CD4-positive, alpha-beta T cell treated with Interleukin-17A for 4 hours (primary cell): Measurements from ENCODE around the gene TTC28.
"Not testable (repeated sequence)": the region's sequence is repeated elsewhere in the genome, so short reads cannot be mapped to it uniquely, and the experiment has no call there.

Experiments
- DNase-seq: peaks from one replicate; pipeline ENCODE4 v3.0.0-alpha.2; 2020; ENCODE audit warnings: mixed read lengths

TTC28 gene

DNA sequence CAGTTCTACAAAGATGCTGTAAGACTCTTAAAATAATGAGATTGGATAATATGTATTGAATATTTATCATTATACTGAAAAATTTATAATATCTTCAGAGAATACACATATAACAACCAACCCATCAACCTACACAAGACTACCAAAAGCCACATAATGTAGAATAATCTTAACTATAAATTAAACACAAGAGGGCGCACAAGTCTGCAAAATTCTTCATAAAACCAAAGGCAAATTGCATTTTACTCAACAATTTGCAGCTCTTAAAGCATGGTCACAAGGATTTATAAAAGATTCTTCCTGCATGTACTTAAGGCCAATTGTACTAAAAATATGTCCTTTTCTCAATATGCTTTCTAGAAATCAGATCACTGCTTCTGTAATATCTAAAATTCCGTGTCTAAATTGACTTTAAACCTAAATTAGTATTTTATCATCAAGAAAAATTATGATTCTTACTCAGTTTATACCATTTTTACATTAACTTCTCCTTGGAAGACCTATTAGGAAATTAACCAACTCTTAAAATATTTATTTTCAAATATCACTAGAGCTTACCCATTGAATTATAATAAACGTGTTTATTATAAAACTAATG, 79.0 kb downstream of the TTC28 start:
- DNase-seq: peak; percentile 21

DNA sequence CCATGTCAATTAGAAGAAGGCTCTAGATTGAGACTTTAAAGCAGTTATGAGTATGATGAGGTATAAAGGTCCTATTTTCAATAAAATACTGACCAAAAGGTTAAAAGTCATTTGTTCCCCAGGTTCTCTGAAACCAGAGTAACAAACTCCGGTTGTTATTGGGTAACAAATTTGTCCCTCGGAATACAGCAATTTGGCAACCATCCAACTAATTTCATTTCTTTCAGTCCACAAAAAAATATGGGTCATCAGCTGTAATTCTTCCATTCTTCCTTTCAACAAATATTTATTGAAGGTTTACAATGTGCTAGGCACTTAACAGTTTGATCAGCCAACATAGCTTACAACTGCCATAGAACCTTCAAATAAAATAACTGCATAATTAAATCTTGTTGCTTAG, 79.9 kb downstream of the TTC28 start:
- no peak for DNase-seq

DNA sequence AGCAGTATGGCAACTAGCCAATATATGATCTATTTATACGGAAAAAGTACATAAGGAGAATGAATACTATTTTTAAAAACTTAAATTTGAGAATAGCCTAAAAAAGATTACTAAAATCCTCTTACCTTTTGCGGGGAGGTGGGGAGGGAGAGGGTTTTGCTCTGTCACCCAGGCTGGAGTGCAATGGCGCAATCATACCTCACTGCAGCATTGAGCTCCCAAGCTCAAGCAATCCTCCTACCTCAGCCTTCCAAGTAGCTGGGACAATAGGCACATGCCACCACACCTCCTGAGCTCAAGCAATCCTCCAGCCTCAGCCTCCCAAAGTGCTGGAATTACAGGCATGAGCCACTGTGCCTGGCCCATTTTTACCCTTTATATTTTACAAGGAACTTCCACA, 82.0 kb downstream of the TTC28 start:
- no peak for DNase-seq

DNA sequence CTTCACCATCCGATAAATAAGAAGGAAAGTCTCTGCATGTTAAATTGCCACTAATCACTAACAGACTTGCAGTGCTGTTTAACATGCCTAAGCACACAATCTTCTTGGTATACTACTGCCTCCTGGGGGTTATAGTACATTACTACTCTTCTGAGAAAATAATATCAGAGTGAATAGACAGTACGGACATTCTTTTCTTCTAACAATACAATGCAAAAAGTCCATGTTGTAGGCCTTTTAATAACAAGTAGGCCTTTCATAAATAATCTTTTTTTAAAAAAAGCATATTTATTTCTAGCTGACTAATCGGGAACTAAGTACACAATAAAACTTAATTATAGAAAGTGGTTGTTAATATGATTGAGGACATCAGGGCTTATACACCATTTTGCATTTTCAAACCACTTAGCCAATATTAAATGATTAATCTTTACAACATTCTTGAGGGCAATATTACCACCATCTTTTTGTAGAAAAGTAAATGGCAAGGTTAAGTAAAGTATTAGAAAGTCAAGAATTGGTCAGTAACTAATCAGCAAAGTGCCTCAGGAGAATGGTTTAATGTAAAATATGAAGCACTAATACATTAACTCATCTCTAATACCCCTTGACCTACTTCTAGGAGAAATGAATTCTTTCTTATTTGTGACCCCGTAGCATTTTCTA, 84.7 kb downstream of the TTC28 start:
- DNase-seq: no peak

DNA sequence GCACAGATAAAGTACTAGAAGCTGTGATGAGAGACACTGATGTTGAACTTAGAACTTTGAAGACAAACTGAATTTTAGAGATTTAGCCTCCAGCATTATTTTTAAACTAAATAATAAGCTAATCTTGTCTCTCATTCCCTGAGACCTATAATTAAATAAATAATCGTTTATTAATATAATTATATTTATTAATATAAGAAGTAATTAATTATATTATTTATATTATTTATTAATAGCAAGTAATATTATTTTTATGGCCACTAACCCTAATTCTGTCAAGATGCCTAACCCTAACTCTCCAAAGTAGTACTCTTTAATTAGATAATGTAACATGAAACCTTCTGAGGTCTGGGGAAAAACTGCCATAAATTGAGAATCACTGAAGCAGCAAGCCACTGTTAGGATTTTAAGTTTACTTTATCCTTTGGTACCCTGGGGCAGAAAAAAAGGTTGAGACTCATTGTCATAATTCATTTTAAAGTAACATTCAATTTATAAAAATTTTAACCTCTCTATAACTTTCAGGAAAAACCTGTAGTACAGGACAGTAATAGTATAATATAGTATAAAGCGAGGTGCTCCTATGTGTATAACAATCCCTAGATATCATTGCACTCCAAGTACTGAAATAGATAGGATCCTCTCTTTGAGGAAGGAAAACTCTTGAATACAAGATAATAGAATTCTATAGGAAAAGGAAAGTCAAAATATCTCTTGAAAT, 85.4 kb downstream of the TTC28 start:
- no peak for DNase-seq

DNA sequence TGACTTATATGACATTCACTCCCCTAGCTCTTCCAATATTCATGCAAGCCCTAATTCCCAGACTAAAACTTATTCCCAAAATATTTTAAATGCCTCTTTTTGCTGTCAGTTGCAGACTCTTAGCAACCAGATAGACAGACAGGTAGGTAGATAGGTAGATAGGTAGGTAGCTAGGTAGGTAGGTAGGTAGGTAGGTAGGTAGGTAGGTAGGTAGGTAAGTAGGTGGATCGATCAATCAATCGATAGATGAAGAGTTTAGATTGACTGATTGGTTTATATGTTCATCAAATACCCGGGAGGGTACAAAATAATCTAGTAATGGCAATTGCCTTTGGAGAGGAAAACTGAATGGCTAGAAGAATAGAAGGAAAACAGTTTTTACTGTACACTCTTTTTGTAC, 86.3 kb downstream of the TTC28 start:
- DNase-seq: no peak

DNA sequence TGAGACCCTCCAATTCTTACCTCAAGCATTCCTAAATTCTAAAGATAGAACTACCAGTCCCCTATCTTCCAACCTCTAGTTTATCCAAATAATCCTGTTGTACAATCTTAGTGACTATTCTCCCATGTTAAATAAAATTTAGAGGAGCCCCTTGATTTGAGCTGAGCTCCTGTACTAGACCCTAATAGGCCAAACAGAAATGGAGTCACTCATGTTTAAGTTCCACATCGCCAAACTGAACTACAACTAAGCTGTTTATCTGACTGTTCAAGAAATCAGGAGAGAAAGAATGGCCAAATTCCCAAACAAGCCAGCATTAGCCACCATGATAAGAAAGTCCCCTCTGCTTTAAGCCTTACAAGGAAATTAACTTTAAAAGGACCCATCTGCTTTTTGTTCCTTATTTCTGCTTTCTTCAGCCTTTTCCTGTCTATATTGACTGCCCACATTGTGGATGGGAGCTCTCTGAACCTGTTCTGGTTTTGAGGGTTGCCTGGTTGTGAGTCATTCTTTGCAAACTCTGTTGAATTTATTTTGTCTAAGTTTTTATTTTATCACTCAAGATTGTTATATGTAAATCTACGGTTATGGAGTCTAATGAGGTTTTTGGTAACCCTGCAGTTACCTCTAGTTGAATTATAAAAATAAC, 90.4 kb downstream of the TTC28 start:
- no peak for DNase-seq

DNA sequence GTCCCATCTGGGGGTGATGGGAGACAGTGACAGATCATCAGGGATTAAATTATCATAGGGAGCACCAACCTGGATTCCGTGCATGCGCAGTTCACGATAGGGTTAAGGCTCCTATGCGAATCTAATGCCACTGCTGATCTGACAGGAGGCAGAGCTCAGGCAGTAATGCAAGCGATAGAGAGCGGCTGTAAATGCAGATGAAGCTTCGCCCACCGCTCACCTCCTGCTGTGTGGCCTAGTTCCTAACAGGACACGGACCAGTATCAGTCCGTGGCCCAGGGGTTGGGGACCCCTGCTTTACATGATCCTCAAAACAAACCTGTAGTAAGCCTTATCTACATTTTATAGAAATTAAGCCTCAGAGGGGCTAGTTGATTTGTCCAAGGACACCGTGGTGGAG, 94.3 kb downstream of the TTC28 start:
- DNase-seq: no peak

DNA sequence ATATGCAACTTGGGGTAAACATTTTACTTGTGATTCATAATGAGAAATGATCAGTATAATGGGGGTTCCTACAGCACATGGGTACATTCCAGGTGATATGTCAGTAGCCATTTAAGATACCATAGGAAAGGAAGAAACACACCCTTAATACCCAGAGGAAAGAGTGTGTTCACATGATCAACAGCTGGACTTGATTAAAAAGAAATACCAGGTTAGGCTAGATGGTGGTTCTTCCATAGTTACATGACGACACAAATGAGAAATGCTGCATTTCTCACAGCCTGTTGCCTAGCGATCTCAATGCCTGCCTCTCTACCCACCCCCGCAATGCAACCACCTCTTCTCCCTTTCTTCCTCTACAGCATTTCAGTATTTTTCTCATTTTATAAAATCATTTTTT, 96.8 kb downstream of the TTC28 start:
- DNase-seq: no peak

DNA sequence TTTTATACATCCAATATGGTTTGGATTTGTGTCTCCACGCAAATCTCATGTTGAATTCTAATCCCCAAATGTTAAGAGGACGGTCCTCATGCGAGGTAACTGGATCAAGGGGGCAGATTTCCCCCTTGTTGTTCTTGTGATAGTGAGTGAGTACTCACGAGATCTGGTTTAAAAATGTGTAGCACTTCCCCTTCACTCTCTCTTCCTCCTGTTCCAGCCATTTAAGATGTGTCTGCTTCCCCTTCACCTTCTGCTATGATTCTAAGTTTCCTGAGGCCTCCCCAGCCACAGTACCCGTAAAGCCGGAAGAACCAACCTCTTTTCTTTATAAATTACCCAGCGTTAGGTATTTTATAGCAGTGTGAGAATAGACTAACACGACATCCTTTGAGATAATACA, 98.6 kb downstream of the TTC28 start:
- no peak for DNase-seq

DNA sequence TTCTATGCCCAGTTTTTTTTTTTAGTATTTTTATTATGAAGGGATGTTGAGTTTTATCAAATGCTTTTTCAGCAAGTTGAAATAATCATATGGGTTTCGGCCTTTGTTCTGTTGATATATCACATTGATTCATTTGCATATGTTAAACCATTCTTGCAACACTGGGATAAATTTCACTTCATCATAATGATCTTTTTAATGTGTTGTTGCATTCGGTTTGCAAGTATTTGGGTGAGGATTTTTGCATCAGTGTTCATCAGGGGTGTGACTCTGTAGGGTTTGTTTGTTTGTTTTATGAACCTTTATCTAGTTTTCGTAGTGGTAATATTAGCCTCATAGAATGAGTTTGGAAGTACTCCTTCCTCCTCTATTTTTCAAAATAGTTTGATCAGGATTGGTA, 103.5 kb downstream of the TTC28 start:
- no peak for DNase-seq

DNA sequence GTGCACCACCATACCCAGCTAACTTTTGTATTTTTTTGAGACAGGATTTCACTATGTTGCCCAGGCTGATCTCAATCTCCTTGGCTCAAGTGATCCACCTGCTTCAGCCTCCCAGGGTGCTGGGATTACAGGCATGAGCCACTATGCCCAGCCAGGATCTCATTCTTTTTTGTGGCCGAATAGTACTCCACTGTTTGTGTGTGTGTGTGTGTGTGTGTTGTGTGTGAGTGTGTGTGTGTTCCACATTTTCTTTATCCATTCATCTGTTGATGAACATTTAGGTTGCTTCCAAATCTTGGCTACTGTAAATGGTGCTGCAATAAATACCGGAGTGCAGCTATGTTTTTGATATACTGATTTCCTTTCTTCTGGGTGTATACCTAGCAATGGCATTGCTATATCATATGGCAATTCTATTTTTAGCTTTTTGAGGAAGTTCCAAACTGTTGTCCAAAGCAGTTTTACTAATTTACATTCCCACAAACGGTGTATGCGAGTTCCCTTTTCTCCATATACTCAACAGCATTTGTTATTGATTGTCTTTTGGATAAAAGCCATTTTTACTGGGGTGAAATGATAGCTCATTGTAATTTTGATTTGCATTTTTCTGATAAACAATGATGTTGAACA, 105.4 kb downstream of the TTC28 start:
- no peak for DNase-seq

DNA sequence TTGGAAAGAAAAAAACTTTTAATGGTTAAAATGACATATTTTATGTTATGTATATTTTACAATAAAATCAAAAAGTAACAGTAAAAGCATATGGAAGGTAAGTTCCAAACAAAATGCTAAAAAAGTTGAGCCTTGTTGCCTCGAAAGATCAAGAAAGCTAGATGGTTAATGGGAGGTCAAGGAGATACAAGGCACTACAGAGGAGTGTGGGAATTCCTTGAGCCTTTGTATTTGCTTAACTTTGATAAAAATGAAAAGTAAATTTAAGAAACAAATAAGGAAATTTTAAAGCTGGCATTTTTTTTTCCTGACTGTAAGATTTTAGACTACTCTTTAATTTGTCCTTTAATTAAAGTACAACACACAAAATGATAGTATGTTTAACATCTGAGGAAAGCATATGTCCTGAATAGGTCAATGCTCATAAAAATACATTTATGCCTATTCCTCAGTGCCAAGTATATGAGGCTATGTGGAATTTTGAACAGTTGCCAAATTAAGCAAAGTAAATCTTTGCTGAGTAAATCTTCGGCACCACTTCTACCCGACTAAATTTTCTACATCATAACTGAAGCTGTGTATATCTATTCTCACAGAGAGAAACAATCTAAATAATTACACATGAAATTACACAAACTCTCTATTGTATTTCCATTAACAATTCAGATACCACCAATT, 108.8 kb downstream of the TTC28 start:
- DNase-seq: no peak

DNA sequence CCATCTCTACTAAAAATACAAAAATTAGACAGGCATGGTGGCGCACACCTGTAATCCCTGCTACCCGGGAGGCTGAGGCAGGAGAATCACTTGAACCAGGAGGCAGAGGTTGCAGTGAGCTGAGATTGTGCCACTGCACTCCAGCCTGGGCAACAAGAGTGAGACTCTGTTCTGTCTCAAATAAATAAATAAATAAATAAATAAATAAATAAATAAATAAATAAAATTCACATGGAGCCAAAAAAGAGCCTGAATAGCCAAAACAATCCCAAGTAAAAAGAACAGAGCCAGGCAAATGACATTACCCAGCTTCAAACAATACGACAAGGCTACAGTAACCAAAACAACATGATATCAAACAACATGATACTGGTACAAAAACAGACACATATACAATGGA, 110.7 kb downstream of the TTC28 start:
- not testable (repeated sequence) for DNase-seq

DNA sequence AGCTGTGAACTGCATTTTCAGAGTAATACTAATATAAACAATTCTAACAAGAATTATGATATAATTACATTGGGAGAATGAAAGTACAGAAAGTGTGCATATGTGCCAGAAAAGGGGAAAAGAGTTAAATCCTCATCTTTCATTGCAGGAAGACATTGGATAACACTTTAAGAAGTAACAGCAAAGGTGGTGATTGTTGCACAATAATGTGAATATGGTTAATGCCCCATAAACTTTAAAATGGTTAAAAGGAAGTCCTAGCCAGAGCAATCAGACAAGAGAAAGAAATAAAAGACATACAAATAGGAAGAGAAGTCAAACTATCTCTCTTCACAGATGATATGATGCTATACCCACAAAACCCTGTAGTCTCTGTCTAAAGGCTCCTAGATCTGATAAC, 111.5 kb downstream of the TTC28 start:
- no peak for DNase-seq

DNA sequence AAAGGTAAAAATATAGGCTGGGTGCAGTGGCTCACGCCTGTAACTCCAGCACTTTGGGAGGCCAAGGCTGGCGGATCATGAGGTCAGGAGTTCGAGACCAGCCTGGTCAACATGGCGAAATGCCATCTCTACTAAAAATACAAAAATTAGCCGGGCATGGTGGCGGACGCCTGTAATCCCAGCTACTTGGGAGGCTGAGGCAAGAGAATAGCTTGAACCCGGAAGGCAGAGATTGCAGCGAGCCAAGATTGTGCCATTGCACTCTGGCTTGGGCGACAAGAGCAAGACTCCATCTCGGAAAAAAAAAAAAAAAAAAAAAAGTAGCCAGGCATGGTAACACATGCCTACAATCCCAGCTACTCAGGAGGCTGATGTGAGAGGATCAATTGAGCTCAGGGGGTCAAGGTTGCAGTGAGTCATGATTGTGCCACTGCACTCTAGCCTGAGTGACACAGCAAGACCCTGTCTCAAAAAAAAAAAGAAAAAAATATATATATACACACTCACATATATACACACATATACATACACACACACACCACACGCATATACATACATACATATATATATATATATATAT, 112.6 kb downstream of the TTC28 start:
- not testable (repeated sequence) for DNase-seq

DNA sequence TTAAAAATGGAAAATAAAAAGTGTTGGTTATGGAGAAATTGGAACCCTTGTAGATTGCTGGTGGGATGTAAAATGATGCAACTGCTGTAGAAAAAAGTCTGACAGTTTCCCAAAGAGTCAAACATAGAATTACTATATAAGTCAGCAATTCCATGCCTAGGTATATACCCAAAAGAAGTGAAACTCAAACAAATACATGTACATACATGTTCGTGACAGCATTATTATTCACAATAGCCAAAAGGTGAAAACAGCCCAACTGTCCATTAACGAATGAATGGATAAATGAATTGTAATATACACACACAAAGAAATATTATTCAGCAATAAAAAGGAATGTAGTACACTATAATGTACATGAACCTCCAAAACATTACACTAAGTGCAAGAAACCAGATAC, 116.0 kb downstream of the TTC28 start:
- no peak for DNase-seq

DNA sequence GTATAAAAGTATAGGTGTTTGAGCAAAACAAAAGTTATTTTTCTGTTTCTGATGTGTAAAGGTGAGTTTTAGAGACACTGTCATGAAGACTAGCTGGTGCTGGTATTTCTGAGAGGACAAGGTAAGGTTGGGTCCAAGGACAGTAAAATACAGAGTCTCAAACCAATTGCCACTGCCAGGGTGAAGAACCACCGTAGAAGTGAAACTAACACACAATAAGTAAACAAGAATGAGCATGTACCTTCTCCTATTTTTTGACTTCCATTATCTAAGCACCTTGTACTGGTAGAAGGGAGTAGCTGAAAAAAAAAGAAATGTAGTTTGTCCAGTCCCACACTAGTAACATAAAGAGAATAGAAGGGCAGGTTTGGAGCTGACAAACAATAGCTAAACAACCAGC, 117.3 kb downstream of the TTC28 start:
- DNase-seq: no peak

DNA sequence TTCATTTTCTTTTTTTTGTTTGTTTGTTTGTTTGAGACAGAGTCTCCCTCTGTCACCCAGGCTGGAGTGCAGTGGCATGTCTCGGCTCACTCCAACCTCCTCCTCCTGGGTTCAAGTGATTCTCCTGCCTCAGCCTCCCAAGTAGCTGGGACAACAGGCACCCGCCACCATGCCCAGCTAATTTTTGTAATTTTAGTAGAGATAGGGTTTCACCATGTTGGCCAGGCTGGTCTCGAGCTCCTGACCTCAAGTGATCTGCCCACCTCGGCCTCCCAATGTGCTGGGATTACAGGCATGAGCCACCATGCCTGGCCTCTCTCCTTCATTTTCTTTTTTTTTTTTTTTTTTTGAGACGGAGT, 118.9 kb downstream of the TTC28 start:
- not testable (repeated sequence) for DNase-seq

DNA sequence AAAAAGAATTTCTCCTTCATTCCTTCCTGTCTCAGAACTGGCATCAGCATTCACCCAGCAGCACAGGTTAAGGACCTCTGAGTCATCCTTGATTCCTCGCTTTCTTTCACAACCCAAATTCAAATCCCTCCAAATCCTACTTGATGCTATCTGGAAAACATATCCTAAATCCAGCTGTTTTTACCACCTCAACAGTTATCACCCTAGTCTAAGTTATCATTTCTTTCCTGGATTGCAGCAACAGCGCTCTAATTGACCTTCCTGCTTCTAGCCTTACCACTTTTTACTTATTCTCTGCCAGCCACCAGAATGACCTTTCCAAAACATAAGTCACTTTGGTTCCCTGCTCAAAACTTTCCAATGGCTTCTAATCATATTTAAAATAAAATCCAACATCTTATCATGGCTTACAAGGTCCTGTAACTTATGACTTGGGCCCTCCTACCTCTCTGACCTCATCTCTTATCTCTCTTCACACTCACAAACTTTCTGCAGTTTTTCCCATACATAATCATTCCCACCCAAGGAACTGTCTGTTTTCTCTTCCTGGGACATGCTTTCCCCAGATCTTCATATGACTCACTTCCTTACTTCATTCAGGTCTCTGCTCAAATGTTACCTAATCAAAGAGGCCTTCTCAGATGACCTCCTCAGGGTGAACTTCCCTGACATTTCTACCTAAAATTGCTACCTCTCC, 119.4 kb downstream of the TTC28 start:
- DNase-seq: no peak

DNA sequence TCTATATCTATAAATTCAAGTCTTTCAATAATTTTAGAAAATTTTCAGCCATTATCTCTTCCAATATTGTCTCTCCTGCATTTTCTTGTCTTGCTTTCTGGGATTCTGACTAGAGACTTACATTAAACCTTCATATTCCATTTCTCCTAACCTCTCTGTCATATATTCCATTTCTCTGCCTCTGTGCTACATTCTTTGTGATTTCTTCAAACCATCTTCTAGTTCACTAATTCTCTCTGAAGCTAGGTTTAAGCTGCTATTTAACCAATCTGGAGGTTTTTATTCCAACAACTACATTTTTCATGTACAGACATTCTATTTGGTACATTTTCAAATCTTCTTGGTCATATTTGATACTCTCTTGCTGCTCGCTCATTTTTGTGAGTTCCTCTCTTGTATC, 122.5 kb downstream of the TTC28 start:
- no peak for DNase-seq
